Activated CD8-positive, alpha-beta memory T cell treated with anti-CD3 and anti-CD28 coated beads, Interleukin-2, amount 50 U/mL, for 48 hours (primary cell): ENCODE results near the gene ANKRD55.
"Not testable (repeated sequence)": the region's sequence is repeated elsewhere in the genome, so short reads cannot be mapped to it uniquely, and the experiment has no call there.

Experiments
- DNase-seq: peaks from one replicate; pipeline ENCODE4 v3.0.0-alpha.2; 2020

ANKRD55 gene

DNA sequence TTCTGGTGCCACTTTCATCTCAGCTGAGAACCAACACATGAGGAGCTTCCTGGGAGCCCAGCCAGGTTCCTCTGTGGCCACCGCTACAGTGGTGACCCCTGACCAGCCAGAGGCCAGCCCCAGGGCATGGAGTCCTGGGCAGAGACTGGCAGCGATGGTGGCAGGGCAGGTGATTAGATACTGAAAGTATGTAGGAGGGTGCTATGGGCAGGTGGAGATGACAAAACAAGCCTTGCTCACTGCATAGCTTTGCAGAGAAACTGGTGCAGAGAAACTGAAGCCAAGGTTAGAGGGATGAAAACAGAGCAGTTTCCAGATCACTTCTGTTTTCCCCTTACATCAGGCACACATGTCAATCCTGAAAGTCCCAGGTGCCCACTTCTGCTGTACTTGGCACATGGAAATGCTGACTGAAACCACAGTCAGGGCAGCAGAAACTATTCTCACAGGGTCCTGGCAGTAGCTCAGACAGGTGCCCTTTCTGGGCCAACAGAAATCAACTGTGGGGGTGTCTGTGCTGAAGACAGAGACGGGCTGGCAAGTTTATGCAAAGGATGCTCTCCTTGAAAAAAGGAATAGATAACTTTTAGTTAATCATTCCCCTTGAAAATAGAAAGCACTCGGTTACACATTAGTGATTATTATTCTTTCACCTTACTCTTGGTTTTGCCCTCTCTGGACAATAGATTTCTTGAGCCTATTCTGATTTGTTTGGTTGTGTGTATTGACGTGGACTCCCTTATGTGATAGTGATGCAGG is 90.3 kb downstream of the ANKRD55 start:
- no peak for DNase-seq

DNA sequence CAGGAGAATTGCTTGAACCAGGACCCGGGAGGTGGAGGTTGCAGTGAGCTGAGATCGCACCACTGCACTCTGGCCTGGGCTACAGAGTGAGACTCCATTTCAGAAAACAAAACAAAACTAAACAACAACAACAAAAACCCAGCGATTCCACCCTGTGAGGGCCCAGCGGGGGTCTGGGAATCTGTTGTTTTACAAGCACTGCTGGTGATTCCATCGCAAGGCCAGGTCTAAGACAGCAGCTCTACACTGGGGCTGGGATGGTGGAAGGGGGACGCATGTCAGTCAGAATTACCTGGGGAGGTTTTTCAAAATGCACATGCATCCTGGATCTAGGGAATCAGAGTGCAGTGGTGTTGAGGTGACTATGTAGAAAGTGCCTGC is 90.9 kb downstream of the ANKRD55 start:
- DNase-seq: no peak

DNA sequence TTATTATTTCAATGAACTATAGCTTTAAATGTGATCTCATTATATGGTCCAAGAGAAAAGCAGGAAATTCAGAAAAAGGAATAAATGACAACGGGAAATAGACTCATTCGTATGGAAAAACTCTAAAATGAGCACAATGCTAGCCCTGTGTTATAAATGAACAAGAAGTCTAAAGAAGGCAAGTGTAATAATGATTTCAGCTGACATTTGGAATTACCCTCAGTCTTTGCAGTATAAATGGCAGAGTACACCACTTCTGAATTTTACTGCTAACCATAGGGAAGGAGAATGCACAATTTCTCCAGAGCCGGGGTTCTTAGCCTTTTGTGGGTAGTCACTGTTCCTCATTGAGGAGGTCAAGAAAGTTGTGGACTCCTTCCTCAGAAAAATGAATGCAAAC is 93.1 kb downstream of the ANKRD55 start:
- DNase-seq: no peak

DNA sequence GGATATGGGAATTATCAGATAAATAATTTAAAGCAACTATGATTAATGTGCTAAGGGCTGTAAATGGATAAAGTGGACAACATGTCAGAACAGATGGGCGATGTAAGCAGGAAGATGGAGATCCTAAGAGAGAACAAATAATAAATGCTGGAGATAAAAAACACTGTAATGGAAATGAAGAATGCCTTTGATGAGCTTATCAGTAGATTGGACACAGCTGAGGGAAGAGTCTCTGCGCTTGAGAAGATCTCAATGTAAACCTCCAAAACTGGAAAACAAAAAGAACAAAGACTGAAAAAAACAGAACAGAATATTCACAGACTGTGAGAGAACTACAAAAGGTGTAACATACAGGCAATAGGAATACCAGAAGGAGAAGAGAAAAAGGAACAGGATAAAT is 102.5 kb downstream of the ANKRD55 start:
- DNase-seq: no peak

DNA sequence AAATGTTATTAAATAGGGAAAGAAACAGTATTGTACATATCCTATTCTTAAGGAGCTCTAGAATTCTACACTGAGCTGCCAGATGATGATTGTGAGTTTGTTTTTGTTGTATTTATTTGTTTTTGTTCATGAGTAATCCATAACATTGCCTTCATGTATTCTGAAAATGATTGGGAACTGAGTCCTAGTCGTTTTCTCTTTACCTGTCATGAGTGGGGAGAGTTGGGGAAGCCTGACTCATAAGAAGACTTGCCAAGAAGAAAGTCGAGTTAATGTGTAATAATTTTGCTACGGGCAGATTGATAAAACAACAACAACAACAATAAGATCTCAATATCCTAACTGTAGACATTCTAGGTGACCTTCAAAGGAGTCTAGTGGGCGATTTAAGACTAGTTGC is 103.8 kb downstream of the ANKRD55 start:
- no peak for DNase-seq

DNA sequence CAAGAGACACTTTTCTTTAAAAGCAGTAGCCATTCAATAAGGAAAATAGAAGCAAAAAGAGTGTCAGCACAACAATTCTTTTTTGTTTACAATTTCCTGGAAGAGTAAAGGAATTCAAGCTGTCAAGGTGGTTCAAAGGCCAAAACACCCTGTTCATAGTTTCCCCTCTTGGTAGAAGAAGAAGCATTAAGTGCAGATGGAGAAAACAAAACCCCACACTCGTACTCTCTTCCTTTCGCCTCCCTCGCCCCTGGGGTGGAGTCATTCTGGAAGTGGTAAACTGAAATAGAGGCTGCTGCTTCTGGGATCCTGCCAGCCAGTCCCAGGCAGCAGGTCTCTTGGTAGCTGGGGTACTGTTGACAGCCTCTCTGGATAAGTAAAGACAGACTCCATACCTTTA is 105.0 kb downstream of the ANKRD55 start:
- no peak for DNase-seq

DNA sequence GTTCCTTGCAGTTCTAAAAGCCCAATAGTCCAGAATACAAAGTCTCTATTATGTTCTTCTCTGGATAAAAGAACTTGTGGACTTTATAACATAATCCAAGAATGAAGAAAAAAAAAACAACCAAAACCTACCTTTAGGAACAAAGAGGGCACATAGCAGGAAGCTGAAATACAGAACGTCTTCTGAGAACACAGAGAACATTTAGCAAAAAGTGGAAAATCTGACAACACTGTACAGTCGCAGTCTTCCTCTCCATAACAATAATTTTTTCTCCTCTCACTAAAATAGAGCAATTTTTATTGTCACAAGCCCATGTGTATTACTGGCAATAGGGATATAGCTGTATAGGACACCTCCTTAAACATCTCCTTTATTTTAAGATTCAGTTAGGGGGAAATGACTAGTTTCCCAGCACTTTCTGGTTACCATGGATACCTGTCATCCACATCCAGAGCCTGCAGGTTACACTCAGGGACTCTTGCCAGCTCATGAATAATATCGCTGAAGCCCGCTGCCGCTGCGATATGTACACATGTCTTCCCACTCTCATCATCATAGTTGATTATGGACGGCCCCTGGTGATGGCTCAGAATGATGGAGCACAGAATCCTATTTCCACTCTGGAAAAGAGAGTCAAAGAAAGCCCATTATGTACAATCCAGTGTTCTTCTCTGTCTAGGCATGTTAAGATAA is 106.5 kb downstream of the ANKRD55 start:
- no peak for DNase-seq

DNA sequence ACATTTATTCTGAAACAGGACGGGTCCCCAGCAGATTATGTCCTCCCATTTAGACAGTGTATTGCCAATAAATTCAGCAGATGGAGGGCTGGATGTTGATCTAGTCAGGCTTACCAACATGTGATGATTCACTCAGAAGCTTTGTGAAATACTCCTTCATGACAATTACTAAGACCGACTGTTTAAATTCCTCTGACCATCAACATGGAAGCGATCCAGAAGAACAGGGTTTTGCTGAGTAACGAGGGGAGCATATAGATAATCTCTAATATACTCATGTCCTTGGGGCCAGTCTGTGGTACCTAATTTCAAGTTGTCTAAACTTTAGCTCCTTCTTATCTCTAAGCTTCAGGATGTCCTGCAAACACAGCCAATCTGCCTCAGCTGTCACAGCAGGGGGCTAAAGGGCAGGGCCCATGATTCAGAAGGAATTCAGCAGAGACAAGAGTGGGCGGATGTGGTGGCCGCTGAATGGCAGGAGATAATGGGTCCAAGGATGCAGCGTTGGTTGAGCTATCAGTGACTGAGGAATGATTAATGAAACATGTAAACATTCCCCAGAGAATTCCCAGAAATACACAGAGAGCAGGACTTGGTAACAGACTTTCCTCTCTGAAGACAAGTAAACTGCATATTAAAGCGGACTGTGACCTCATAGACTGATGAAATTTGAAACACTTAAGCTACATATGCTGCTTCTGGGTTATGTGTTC is 109.4 kb downstream of the ANKRD55 start:
- DNase-seq: no peak

DNA sequence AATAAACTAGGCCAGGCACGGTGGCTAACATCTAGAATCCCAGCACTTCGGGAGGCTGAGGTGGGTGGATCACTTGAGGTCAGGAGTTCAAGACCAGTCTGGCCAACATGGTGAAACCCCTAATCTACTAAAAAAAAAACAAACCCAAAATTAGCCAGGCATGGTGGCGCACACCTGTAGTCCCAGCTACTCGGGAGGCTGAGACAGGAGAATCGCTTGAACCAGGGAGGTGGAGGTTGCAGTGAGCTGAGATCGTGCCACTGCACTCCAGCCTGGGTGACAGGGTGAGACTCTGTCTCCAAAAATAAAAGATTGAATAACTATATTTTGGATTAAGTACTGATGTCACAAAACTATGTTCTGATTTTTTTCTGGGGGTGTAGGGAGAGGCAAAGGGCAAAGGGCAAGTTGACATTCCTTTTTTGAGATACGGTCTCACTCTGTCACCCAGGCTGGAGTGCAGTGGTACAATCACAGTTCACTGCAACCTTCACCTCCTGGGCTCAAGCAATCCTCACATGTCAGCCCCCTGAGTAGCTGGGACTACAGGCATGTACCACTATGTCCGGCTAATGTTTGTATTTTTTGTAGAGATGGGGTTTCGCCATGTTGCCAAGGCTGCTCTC is 110.7 kb downstream of the ANKRD55 start:
- DNase-seq: not testable (repeated sequence)

DNA sequence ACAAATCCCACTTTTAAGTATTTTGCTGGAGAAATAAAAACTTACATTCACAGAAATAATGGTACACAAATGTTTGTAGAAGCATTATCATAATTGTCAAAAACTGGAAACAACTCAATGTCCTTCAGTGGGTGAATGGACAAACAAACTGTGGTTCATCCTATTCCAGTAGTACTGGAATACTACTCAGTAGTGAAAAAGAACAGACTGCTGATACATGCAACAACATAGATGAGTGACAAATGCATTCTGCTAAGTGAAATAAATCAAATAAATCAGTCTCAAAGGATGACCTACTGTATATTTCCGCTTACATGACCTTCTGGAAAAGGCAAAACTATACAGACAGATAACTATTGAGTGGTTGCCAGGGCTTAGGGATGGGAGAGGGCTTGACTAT is 114.1 kb downstream of the ANKRD55 start:
- no peak for DNase-seq

DNA sequence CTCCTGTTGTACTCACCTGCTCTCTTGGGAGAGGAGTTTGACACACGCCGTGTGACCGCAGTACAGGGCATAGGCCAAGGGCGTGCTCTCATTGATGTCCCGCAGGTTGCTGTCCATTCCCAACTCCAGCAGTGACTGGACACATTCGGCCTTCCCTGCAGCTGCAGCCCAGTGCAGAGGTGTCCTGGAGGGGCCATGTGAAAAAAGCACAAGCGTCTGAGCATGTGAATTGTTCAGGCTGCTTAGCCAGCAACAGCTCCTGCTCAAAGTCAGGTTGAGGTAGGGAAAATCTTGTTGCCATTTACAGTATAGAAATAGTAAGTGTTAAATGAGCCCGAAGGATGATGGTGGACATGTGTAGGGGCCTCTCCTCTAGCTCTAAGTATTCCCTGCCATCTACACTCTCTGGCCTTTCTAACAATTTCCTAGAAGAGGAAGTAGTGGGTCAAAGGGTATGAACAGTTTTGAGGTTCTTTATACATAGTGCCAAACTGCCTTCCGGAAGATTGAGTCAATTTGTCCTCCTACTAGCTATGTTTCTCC is 116.5 kb downstream of the ANKRD55 start:
- no peak for DNase-seq

DNA sequence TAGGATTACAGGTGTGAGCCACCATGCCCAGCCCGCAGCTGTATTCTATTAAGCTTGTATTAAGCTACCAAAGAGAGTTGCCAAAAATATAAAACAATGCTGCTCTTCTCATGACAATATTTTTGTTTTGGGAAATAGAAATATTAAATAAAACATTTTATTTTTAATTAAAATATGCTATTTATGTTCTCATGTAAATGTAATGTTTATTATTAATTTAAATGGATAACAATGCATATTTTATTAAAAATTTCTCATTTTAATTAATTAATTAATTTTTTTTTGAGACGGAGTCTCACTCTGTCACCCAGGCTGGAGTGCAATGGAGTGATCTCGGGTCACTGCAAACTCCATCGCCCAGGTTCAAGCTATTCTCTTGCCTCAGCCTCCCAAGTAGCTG is 117.5 kb downstream of the ANKRD55 start:
- DNase-seq: no peak

DNA sequence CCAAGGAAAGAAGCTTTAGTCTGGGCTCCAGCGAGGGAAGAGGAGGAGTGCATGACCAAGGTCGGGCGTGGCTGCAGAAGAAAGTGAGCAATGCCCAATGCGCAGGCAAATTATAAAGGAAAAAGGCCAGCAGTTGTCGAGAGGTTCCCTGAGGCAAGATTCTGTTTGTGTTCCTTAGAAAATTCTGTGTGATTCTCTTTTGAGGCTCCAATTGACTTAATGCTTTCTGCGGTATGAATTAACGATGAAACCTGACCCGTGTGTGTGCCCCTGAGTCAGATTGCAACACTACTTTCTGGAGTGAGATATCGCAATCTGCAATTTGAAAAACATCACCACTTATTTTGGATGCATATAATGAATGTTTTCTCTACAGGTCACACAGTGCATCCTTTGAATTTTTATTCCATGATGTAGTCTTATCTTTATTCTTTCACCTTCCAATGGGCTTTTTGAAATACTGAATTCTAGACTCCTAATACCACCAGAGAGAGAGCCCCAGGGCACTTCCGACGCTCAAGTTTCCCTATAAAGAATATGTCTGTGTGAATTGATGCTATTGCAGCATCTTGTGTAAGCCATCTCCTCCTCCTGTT is 120.5 kb downstream of the ANKRD55 start:
- DNase-seq: no peak

DNA sequence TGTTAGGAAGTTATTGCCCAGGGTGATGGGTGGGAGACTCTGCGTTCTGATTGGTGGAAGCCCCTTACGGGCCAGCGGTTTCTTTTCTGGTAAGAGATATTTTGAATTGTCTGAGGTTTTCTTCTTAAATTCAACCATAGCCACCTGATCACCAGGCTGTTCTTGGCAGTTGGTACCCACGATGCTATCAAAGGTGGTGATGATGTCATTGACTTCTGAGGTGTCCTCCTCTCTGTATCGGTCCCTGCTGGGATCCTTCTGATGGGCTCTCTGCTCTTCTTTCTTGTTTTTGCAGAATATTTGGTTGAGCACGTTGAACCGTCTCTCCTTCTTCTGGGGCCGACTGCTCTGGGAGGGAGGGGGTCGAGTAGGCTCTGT is 121.7 kb downstream of the ANKRD55 start:
- no peak for DNase-seq

DNA sequence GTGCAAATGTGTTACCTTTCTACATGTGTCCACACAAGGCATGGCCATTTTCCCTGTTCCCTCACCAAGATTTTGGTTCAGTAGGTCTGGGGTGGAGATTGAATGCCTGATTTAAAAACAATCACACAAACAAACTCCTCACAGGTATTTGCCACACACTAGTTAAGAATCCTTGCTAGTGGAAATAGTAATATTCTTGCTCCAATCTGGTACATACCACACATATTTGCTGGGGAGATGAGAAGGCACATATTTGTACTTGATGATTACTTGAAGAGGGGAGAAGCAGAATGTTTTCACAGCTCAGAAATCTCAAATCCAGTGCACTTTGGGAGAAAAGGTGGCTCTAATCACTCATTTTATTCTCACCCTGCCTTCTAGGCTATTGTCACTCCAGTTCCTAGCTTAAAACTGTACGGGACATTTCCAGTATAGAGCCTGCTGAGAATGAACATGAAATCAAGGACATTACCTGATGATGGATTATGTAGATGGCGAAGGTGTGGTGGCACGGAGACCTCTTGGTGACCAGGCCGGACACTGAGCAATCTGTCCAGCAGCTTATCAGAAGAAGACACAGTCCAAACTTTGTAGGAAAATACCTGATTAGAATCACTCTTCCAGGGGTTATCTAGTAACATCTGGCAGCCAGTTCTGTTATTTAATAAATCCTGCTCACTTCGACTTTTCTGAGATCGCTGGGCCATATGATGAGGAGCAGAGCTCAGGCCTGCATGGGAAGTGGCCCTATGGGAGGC is 122.3 kb downstream of the ANKRD55 start:
- no peak for DNase-seq

DNA sequence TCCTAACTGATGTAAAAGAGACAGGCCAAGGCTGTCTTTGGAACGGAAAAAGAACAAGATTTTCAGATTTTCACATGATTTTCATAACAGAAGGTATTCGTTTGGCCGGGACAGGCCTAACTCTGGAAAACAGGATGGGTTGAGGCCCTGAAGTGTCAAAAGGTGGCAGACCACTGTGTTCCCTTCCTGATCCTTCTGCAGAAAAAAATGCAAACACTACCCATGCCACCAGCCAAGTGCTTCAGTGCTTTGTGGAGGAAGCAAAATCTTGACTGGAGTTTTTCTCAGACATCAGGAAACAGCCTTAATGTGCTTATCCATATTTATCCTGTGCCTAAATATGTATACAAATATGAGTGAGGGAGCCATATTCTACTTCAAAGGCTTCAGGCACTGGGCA is 124.9 kb downstream of the ANKRD55 start:
- DNase-seq: no peak

DNA sequence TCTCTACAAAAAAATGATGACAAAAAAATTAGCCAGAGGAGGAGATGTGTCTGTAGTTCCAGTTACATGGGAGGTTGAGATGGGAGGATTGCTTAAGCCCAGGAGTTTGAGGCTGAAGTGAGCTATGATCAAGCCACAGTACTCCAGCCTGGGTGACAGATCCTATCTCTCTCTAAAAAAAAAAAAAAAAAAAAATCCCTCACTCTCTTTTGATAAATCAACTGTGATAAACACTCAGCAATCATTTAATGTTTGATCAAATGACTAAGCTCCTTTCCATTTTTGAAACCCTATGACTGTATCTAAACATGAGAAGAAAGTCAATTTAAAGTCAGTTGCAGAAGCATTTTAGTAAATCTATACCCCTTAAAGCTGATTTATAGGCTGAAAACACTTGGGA is 126.3 kb downstream of the ANKRD55 start:
- DNase-seq: no peak

DNA sequence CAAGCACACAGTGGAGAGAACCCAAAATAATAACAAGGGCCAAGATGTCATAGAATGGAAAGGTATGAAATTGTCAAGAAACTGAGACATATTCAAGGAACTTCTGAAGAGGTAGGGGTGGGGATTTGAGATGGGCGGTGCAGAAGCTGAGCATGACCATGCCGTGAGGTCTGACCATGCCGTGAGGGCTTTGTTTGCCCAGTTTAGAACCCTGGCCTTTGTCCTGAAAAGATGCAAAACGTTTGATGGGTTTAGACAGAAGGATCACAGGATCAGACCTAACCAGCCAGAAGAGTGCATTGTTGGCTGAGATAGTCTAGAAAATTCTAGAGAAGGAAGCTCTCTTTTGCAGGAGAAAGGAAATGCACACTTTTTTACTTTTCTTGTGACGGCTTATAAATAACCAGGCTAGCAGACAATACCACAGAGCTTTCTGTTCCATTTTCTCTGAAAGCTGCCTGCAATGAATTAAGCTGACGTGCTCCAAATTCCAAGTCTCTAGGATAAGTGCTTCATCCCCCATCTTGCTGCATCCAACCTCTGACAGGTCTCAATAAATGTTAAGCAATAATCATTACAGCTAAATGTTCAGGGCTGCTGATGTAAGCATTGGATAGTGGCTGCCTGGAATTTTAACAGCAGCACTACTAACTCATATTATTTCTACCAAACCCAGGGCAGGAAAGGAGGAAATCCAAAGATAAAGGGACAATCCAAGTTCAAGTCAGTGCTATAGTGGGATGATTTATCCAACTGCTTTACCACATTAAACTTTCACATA is 127.4 kb downstream of the ANKRD55 start:
- DNase-seq: no peak

DNA sequence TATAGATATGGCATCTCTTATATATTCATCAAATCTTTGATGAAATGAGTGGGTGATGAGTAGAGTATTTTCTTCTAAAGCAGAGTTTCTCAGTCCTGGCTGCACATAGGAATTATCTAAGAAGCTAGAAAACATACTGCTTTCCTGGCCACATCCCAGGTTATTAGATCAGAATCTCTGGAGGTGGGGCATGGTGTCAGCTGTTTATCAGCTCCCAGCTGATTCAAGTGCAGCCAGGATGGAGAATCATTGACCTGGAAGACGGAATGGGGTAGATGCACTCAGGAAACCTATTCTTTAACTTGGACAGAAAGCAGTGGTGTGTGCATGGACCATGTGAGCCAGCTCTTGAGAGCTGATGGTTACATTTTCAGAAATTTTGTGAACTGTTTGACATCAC is 130.2 kb downstream of the ANKRD55 start:
- no peak for DNase-seq

DNA sequence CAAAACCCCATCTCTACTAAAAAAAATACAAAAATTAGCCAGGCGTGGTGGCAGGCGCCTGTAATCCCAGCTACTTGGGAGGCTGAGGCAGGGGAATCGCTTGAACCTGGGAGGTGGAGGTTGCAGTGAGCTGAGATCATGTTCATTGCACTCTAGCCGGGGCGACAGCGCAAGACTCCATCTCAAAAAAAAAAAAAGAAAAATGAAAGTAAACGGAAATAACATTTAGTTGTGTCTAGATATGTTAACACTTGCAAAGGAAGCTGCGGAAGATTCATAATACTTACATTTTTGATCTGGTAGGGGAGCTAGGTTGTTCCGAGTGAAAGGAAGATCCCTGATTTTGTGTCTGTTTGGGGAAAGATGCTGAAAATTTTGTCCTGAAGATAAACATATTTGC is 130.9 kb downstream of the ANKRD55 start:
- not testable (repeated sequence) for DNase-seq

DNA sequence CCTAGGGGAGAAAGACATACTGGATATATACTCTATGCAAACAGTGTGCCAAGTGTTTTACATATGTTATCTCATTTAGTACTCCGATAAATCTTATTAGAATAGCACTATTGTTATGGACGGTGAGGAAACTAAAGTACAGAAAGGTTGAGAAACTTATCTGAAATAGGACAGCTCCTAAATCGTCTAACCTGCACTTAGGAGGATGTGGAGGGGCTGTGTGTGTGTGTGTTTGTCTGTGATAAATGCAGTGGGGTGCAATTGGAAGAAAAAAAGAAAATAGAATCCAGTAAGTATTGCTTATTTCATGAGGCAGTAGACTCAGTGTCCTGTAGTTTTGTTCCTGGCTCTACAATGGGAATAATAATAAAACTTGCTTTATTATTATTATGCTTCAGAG is 131.9 kb downstream of the ANKRD55 start:
- DNase-seq: no peak
